Islet of Langerhans (tissue), 1 donor: ENCODE data around the gene PPP1R14C.

Experiments used
- FAIRE-seq: peaks from one replicate; lab custom pipeline; 2011; peaks lifted over from hg19 to GRCh38; lab: Jason Lieb, UNC

PPP1R14C gene

GRCh38 chr6:150138638-150139037, 4.2 kb upstream of the PPP1R14C start:
- FAIRE-seq, result no peak

- no peak for FAIRE-seq
Observed at GRCh38 chr6:150139533-150139932, 3.3 kb upstream of the PPP1R14C start.

GRCh38 chr6:150140236-150140969, 2.4 kb upstream of the PPP1R14C start:
- no peak for FAIRE-seq

GRCh38 chr6:150142097-150142669, 661 bp upstream of the PPP1R14C start:
- no peak for FAIRE-seq

- no peak for FAIRE-seq
Observed at GRCh38 chr6:150143516-150144293, 861 bp downstream of the PPP1R14C start.

GRCh38 chr6:150144294-150144868, 1.5 kb downstream of the PPP1R14C start:
- FAIRE-seq, result peak; percentile 47

GRCh38 chr6:150145427-150145826, 2.6 kb downstream of the PPP1R14C start:
- peak; percentile 80 for FAIRE-seq

GRCh38 chr6:150145830-150146229, 3.0 kb downstream of the PPP1R14C start:
- FAIRE-seq, result no peak

GRCh38 chr6:150146436-150146835, 3.6 kb downstream of the PPP1R14C start:
- FAIRE-seq, result no peak

GRCh38 chr6:150149146-150149545, 6.3 kb downstream of the PPP1R14C start:
- no peak for FAIRE-seq

GRCh38 chr6:150150458-150150820, 7.6 kb downstream of the PPP1R14C start:
- FAIRE-seq, result no peak

GRCh38 chr6:150150821-150151646, 8.2 kb downstream of the PPP1R14C start:
- no peak for FAIRE-seq

- FAIRE-seq, result no peak
Observed at GRCh38 chr6:150152891-150153876, 10.3 kb downstream of the PPP1R14C start.

- FAIRE-seq, result no peak
Observed at GRCh38 chr6:150153905-150154492, 11.2 kb downstream of the PPP1R14C start.

- FAIRE-seq, result no peak
Observed at GRCh38 chr6:150156460-150156859, 13.6 kb downstream of the PPP1R14C start.

- FAIRE-seq, result no peak
Observed at GRCh38 chr6:150157081-150157480, 14.2 kb downstream of the PPP1R14C start.

GRCh38 chr6:150159757-150160156, 16.9 kb downstream of the PPP1R14C start:
- no peak for FAIRE-seq

GRCh38 chr6:150163970-150164369, 21.1 kb downstream of the PPP1R14C start:
- no peak for FAIRE-seq

- no peak for FAIRE-seq
Observed at GRCh38 chr6:150165020-150165702, 22.3 kb downstream of the PPP1R14C start.

- no peak for FAIRE-seq
Observed at GRCh38 chr6:150167479-150167873, 24.6 kb downstream of the PPP1R14C start.
